Measurements from ENCODE around the gene POMT1.

The POMT1 gene

DNA sequence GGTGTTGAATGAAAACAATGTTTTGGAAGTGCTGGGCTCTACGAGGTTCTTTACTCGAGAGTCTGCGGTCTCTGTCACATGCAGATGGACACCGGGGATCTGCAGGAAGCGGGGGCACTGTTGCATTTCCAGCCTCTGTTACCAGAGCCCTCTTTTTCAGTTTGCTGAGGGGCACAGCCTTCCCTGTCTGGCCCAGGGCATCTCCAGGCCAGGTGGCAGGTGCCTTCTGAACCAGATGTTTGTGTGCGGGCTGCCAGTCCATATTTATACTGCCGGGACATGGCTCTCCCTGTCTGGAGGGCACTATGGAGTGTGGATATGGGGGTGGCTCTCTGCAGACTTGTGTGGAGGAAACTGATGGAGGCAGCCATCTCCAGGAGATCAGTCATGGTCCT, 18.7 kb upstream of the POMT1 start:
- Histone ChIP-seq H3K36me3 (peaks cover 97% of the 10 kb centered on the region), H3K4me3 (ENCODE audit: low read depth, low read length) (no peak overlapping the region)
- DNase-seq = no peak

DNA sequence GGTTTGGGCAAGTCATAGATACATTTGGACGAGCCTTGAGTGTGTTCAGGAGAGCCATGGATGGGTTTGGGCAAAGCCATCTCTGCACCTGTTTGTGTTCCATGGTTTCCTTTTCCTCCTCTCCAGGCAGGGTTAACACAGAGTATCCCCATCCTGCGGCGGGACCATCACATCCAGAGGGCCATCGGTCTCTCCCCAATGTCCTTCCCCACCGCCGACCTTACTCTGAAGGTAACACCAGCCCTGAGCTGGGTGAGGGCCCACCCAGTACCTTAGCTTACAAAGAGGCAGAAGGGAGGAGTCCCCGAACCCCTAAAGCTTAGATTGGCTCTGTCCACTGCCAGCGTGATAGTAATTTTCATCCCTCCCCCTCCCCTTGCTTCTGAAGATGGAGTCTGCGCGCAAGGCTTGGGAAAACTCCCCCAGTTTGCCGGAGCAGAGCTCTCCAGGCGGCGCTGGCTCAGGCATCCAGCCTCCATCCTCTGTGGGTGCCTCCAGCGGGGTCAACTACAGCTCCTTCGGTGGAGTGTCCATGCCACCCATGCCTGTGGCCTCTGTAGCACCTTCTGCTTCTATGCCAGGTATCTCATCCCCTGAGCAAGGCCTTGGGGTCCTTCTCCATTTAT, 18.0 kb upstream of the POMT1 start:
- TF ChIP-seq, protein P1, sequence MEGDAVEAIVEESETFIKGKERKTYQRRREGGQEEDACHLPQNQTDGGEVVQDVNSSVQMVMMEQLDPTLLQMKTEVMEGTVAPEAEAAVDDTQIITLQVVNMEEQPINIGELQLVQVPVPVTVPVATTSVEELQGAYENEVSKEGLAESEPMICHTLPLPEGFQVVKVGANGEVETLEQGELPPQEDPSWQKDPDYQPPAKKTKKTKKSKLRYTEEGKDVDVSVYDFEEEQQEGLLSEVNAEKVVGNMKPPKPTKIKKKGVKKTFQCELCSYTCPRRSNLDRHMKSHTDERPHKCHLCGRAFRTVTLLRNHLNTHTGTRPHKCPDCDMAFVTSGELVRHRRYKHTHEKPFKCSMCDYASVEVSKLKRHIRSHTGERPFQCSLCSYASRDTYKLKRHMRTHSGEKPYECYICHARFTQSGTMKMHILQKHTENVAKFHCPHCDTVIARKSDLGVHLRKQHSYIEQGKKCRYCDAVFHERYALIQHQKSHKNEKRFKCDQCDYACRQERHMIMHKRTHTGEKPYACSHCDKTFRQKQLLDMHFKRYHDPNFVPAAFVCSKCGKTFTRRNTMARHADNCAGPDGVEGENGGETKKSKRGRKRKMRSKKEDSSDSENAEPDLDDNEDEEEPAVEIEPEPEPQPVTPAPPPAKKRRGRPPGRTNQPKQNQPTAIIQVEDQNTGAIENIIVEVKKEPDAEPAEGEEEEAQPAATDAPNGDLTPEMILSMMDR (IDR thresholded peaks at IDR 0.05; ENCODE audit: low read depth, low read length) = no peak
- Histone ChIP-seq H3K9me3 (no peaks in the 10 kb centered on the region), H3K4me3 (ENCODE audit: low read depth, low read length) (no peak overlapping the region), H3K36me3 (peaks cover 97% of the 10 kb centered on the region), H3K4me1 (no peaks in the 10 kb centered on the region), H3K27me3 (no peaks in the 10 kb centered on the region)
- no peak for DNase-seq

More for the DNA sequence above, 18.7 kb upstream of the POMT1 start:
- H3K4me1 ChIP-seq = no peaks in the 10 kb centered on the region
- no peaks in the 10 kb centered on the region for H3K27me3 ChIP-seq
- TF ChIP-seq, protein P1 (IDR thresholded peaks at IDR 0.05; ENCODE audit: low read depth, low read length) = no peak
- H3K9me3 ChIP-seq = no peaks in the 10 kb centered on the region

DNA sequence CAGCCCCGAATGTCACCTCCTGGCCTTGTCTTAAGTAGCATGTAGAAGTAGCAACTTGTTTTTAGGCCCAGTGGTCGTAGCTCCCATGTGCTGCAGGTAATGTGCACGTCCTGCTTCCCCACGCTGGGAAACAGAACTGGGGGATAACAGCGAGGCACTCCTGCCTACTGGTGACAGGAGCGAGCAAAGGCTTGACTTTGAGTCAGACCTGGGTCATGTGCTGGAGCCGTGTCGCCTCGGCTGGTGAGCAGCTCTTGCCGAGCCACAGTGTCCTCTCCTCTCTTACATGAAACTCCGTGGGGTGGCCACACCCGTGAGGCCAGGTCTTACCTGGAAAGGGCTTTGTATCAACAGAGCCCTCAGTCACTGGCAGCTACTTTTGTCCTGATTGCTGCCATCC, 17.5 kb upstream of the POMT1 start:
- no peaks in the 10 kb centered on the region for H3K9me3 ChIP-seq
- peaks cover 97% of the 10 kb centered on the region for H3K36me3 ChIP-seq
- no peak overlapping the region for H3K4me3 ChIP-seq (ENCODE audit: low read depth, low read length)
- DNase-seq = no peak
- TF ChIP-seq, protein P1 (IDR thresholded peaks at IDR 0.05; ENCODE audit: low read depth, low read length) = no peak
- no peaks in the 10 kb centered on the region for H3K27me3 ChIP-seq
- H3K4me1 ChIP-seq = no peaks in the 10 kb centered on the region

DNA sequence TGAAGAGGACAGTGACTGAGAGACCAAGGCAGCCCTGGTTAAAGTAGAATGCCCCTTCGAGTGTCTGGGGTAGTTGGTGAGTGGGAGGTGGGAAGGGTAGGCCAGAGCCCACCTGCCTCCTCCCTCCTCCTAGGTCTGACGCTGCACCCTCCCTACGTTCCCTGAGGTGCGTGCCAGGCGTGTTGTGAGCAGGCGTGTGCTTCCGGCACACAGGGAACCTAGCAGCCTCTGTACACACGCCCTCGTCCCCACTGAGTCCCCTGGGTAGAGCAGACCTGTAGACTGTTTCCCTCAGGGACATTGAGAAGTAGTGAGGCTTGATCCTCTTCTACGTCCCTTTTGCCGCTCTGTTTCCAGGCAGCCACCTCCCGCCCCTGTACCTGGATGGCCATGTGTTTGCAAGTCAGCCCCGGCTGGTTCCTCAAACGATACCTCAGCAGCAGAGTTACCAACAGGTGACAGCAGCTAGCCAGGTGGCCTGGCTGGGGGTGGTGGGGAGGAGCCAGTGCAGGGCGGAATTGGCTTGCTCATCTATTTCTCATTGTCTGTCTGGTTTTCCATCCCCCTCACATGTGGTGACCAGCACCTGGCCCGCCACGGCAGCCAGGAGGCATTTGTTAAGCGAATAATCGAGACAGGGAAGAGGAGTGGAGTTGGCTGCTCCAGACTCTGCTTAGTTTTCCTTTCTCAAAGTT, 16.8 kb upstream of the POMT1 start:
- Histone ChIP-seq H3K27me3 (no peaks in the 10 kb centered on the region), H3K9me3 (no peaks in the 10 kb centered on the region), H3K36me3 (peaks cover 97% of the 10 kb centered on the region), H3K4me1 (no peaks in the 10 kb centered on the region), H3K4me3 (ENCODE audit: low read depth, low read length) (no peak overlapping the region)
- TF ChIP-seq, protein P1 (IDR thresholded peaks at IDR 0.05; ENCODE audit: low read depth, low read length) = no peak
- DNase-seq = no peak

DNA sequence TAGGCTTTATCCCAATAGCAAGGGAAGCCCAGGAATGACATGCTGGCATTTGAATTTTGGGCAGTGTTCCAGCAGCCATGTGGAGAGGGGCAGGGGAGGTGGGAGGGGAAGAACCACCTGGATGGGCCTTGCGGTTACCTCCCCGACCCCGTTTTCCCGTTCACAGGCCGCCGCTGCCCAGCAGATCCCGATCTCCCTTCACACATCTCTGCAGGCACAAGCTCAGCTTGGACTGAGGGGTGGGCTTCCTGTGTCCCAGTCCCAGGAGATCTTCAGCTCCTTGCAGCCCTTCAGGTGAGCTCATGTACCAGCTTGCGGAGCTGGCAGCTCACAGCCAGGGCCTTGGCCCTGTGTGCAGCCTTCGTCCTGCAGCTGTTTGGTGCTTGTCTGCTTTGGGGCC, 15.7 kb upstream of the POMT1 start:
- TF ChIP-seq, protein P1 (IDR thresholded peaks at IDR 0.05; ENCODE audit: low read depth, low read length) = no peak
- Histone ChIP-seq H3K36me3 (peaks cover 100% of the 10 kb centered on the region), H3K4me3 (ENCODE audit: low read depth, low read length) (no peak overlapping the region), H3K27me3 (no peaks in the 10 kb centered on the region), H3K4me1 (no peaks in the 10 kb centered on the region), H3K9me3 (no peaks in the 10 kb centered on the region)
- DNase-seq = no peak

DNA sequence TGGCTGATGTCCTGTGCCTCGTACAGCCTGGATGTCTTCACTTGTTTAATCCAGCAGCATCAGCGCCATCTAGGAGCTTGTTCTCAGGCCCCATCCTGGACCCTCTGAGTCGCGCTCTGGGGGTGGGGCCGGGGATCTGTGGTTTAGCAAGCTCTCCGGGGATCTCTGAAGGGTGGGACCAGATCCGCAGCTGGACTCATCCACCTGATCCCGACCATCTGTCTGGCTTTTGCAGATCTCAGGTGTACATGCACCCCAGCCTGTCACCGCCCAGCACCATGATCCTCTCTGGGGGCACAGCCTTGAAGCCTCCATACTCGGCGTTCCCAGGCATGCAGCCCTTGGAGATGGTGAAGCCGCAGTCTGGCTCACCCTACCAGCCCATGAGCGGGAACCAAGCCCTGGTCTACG, 15.1 kb upstream of the POMT1 start:
- Histone ChIP-seq H3K4me1 (no peaks in the 10 kb centered on the region), H3K4me3 (ENCODE audit: low read depth, low read length) (no peak overlapping the region), H3K9me3 (no peaks in the 10 kb centered on the region), H3K36me3 (peaks cover 100% of the 10 kb centered on the region), H3K27me3 (no peaks in the 10 kb centered on the region)
- no peak for DNase-seq
- TF ChIP-seq, protein P1 (IDR thresholded peaks at IDR 0.05; ENCODE audit: low read depth, low read length) = no peak
